Right lobe of liver (tissue), 4 donors: ENCODE measurements around the gene CDH18.

Source experiments
- CTCF ChIP-seq, 4 donors: fragments of 200-600 bp in 3 of 4; fragments of 450-650 bp in 1 of 4; IDR thresholded peaks; one replicate each; pipeline versions ENCODE4 v1.5.1 to v1.8.0; 2016 to 2022; ENCODE audit warnings: antibody characterized with exemption in 4 of 4, mild to moderate bottlenecking in 2 of 4
- POLR2A ChIP-seq: fragments of 450-650 bp; IDR thresholded peaks from one replicate; pipeline ENCODE4 v1.6.1; 2017; ENCODE audit warnings: antibody characterized with exemption, mild to moderate bottlenecking
- donor health status: DM: no; HTN: no; CAD: no.
- donor health status: DM: no; HTN: no; CAD: no.
- donor health status: DM: no; HTN: yes; CAD: no.

- TF ChIP-seq CTCF (IDR thresholded peaks at IDR 0.05), result no peak
- no peak for TF ChIP-seq POLR2A
Measured at GRCh38 chr5:19630876-19631275, 357.1 kb downstream of the CDH18 start.
